Neural cell (in vitro differentiated cells): ENCODE results near the gene WWTR1.

Experiments used
- EP300 ChIP-seq: fragments of 450-650 bp; conservative IDR thresholded peaks from 2 replicates; pipeline ENCODE4 v1.6.1; 2014; ENCODE audit warnings: antibody characterized with exemption, mild to moderate bottlenecking, moderate library complexity; ENCODE audit not compliant: poor library complexity, severe bottlenecking
- EZH2 ChIP-seq: fragments of 200-600, 300-800 bp; shearing (Covaris generic), sonication (generic); IDR thresholded peaks from 2 replicates; pipeline ENCODE4 v1.6.1; 2014; ENCODE audit warnings: antibody characterized with exemption, low read length, borderline replicate concordance, mild to moderate bottlenecking; ENCODE audit not compliant: insufficient read depth, poor library complexity, severe bottlenecking
- POLR2AphosphoS5 ChIP-seq: IDR thresholded peaks from 2 replicates; pipeline ENCODE4 v1.6.1; 2012
- RAD21 ChIP-seq: fragments of 450-650 bp; conservative IDR thresholded peaks from 2 replicates; pipeline ENCODE4 v1.6.1; 2014; ENCODE audit warnings: antibody characterized with exemption, mild to moderate bottlenecking, moderate library complexity
- SMC3 ChIP-seq: fragments of 450-650 bp; conservative IDR thresholded peaks from 2 replicates; pipeline ENCODE4 v1.6.1; 2014; ENCODE audit warnings: antibody characterized with exemption, mild to moderate bottlenecking, moderate library complexity; ENCODE audit not compliant: poor library complexity
- TAF1 ChIP-seq: IDR thresholded peaks from 2 replicates; pipeline ENCODE4 v1.6.1; 2012; ENCODE audit warnings: low read depth
- TF ChIP-seq, protein P1 (sequence below): fragments of 450-650 bp; IDR thresholded peaks from 2 replicates; pipeline ENCODE4 v1.5.1; 2014; ENCODE audit warnings: antibody characterized with exemption, mild to moderate bottlenecking, moderate library complexity; ENCODE audit not compliant: poor library complexity, severe bottlenecking
- TF ChIP-seq, protein P2 (sequence below): IDR thresholded peaks from 2 replicates; pipeline ENCODE4 v1.6.1; 2012; ENCODE audit warnings: borderline replicate concordance

DNA sequence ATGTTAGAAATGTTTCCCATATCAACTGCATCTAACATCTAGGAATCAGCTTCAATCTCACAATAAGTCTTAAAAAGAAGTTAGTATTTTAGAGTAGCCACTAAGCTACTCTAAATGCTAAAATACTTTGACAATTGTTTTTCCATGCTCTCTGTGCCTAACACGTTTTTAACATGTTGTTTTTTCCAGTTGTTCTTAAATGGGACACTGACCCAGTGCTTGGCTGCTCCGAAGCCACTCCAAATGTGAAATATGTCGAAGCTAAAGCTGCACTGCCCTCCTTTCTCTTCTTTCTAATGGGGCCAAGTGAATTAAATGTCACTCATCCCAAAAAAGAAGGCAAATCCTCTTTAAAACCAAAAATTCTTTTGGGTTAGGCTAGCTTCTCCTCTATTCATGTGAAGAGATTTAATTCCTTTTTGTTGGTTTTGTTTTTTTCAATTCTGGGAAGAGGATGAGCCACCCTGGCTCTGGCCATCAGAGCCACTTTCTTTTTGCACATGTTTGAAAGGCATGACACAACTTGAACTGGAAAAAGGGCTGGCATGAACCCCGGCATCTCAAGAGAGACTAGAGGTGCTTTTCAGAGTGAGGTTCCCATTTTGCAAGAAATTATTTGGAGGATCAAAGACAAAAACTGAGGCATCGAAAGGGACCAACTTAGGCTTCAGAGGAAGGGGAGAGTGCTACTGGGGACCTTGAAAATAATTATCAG lies 73.7 kb downstream of the WWTR1 start:
- no peak for TF ChIP-seq POLR2AphosphoS5
- TF ChIP-seq, protein P1, sequence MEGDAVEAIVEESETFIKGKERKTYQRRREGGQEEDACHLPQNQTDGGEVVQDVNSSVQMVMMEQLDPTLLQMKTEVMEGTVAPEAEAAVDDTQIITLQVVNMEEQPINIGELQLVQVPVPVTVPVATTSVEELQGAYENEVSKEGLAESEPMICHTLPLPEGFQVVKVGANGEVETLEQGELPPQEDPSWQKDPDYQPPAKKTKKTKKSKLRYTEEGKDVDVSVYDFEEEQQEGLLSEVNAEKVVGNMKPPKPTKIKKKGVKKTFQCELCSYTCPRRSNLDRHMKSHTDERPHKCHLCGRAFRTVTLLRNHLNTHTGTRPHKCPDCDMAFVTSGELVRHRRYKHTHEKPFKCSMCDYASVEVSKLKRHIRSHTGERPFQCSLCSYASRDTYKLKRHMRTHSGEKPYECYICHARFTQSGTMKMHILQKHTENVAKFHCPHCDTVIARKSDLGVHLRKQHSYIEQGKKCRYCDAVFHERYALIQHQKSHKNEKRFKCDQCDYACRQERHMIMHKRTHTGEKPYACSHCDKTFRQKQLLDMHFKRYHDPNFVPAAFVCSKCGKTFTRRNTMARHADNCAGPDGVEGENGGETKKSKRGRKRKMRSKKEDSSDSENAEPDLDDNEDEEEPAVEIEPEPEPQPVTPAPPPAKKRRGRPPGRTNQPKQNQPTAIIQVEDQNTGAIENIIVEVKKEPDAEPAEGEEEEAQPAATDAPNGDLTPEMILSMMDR, result no peak
- TF ChIP-seq EZH2, result no peak
- no peak for TF ChIP-seq RAD21
- no peak for TF ChIP-seq EP300
- no peak for TF ChIP-seq TAF1
- TF ChIP-seq SMC3, result no peak
- TF ChIP-seq, protein P2, sequence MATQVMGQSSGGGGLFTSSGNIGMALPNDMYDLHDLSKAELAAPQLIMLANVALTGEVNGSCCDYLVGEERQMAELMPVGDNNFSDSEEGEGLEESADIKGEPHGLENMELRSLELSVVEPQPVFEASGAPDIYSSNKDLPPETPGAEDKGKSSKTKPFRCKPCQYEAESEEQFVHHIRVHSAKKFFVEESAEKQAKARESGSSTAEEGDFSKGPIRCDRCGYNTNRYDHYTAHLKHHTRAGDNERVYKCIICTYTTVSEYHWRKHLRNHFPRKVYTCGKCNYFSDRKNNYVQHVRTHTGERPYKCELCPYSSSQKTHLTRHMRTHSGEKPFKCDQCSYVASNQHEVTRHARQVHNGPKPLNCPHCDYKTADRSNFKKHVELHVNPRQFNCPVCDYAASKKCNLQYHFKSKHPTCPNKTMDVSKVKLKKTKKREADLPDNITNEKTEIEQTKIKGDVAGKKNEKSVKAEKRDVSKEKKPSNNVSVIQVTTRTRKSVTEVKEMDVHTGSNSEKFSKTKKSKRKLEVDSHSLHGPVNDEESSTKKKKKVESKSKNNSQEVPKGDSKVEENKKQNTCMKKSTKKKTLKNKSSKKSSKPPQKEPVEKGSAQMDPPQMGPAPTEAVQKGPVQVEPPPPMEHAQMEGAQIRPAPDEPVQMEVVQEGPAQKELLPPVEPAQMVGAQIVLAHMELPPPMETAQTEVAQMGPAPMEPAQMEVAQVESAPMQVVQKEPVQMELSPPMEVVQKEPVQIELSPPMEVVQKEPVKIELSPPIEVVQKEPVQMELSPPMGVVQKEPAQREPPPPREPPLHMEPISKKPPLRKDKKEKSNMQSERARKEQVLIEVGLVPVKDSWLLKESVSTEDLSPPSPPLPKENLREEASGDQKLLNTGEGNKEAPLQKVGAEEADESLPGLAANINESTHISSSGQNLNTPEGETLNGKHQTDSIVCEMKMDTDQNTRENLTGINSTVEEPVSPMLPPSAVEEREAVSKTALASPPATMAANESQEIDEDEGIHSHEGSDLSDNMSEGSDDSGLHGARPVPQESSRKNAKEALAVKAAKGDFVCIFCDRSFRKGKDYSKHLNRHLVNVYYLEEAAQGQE, result no peak
